ENCODE data around the gene WWC2.

WWC2 gene

DNA sequence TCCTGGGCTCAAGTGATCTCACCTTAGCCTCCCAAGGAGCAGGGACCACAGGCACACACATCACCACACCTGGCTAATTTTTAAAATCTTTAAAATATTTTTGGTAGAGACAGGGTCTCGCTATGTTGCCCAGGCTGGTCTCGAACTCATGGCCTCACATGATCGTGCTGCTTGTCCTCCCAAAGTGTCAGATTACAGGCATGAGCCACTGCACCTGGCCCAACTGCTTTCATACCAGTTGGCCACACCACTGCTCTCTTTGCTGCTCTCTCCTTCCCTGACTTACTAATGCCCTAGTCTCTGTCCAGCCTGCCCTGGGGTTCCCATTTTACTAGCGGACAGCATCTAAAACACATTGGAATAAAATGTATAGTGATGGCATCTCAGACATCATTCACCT lies 153.9 kb downstream of the WWC2 start:
- Histone ChIP-seq H3K4me3 (no peak overlapping the region), H3K36me3 (ENCODE audit: insufficient read depth, low read length) (peaks cover 33% of the 10 kb centered on the region), H3K27ac (no peak overlapping the region), H3K9me3 (ENCODE audit: low read depth, low read length) (no peaks in the 10 kb centered on the region), H3K9ac (ENCODE audit: insufficient read length) (no peak overlapping the region)
- TF ChIP-seq EZH2 (IDR thresholded peaks at IDR 0.05) (no peak), FOXP2 (optimal IDR thresholded peaks at IDR 0.05; ENCODE audit: control extremely low read depth, extremely low read length, insufficient read depth) (no peak), POLR2AphosphoS5 (IDR thresholded peaks at IDR 0.05; ENCODE audit: borderline replicate concordance, low read depth, low read length) (no peak)
- DNase-seq (ENCODE audit: low read depth, low spot score), result no peak

DNA sequence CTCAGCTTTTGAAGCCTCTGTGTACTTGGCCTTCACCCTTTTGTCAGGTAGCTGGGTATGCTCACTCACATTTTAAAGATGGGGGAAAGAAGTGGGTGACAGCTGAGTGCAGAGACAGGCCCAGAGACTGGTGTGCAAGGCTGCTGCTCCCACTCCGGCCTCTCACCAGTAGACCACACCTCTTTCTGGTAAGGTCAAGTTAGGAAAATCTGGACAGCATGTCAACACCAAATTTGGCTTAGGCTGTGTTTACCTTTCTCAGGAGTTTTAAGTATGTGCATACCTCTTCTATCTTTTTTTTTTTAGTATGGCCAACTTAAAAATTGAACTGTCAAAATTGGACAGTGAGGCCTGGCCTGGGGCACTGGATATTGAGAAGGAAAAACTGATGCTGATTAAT lies 154.4 kb downstream of the WWC2 start:
- H3K27ac ChIP-seq, result no peak overlapping the region

DNA sequence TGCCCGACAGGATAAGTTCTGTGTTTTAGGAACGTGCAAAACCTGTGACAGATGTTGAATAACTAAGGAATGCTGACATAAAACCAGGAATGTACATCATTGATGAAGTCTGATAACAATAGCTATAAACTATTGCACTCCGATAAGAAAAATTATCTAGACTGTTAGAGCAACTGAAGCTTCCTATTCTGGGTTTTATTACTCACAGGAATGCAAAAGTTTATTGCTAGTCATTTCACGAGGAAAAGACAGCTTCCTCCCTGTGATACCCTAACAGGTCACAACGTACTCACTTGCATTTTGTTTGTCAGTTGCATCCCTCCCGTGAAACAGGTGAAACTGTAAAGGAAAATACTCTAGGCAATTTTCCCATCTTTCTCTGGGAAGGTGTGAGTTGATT lies 155.1 kb downstream of the WWC2 start:
- no peak overlapping the region for H3K27ac ChIP-seq
- H3K36me3 ChIP-seq (ENCODE audit: insufficient read depth, low read length), result peaks cover 28% of the 10 kb centered on the region
- DNase-seq (ENCODE audit: low read depth, low spot score), result no peak
- no peak overlapping the region for H3K4me3 ChIP-seq
- TF ChIP-seq EZH2 (IDR thresholded peaks at IDR 0.05), result no peak
- no peak for TF ChIP-seq POLR2AphosphoS5 (IDR thresholded peaks at IDR 0.05; ENCODE audit: borderline replicate concordance, low read depth, low read length)
- no peak for TF ChIP-seq FOXP2 (optimal IDR thresholded peaks at IDR 0.05; ENCODE audit: control extremely low read depth, extremely low read length, insufficient read depth)
- H3K9me3 ChIP-seq (ENCODE audit: low read depth, low read length), result no peaks in the 10 kb centered on the region
- no peak overlapping the region for H3K9ac ChIP-seq (ENCODE audit: insufficient read length)

More for the DNA sequence above, 154.4 kb downstream of the WWC2 start:
- H3K36me3 ChIP-seq (ENCODE audit: insufficient read depth, low read length), result peaks cover 33% of the 10 kb centered on the region
- no peaks in the 10 kb centered on the region for H3K9me3 ChIP-seq (ENCODE audit: low read depth, low read length)
- no peak overlapping the region for H3K9ac ChIP-seq (ENCODE audit: insufficient read length)
- no peak overlapping the region for H3K4me3 ChIP-seq
- no peak for DNase-seq (ENCODE audit: low read depth, low spot score)
- no peak for TF ChIP-seq EZH2 (IDR thresholded peaks at IDR 0.05)
- no peak for TF ChIP-seq POLR2AphosphoS5 (IDR thresholded peaks at IDR 0.05; ENCODE audit: borderline replicate concordance, low read depth, low read length)
- TF ChIP-seq FOXP2 (optimal IDR thresholded peaks at IDR 0.05; ENCODE audit: control extremely low read depth, extremely low read length, insufficient read depth), result no peak

DNA sequence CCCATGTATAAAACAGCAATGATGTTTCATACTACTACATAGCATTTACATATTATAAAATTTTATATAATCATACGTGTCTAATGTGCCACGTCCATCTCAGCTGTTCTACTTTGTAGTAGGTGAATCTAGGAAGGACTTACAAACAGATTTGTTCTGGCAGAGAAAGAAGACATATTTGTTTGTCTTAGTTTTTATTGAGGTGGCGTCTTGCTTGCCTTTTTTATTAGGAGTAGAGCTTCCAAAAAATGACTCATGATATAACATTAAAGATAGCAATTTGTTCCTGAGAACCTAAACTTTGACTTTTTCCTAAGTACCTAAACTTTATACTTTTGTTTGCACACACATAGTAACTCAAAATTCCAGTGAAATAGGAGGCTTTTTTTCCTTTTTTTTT lies 156.4 kb downstream of the WWC2 start:
- DNase-seq (ENCODE audit: low read depth, low spot score), result no peak
- Histone ChIP-seq H3K4me3 (no peak overlapping the region), H3K9ac (ENCODE audit: insufficient read length) (no peak overlapping the region), H3K9me3 (ENCODE audit: low read depth, low read length) (no peaks in the 10 kb centered on the region), H3K27ac (no peak overlapping the region), H3K36me3 (ENCODE audit: insufficient read depth, low read length) (peaks cover 25% of the 10 kb centered on the region)
- TF ChIP-seq POLR2AphosphoS5 (IDR thresholded peaks at IDR 0.05; ENCODE audit: borderline replicate concordance, low read depth, low read length), result no peak
- TF ChIP-seq EZH2 (IDR thresholded peaks at IDR 0.05), result no peak
- no peak for TF ChIP-seq FOXP2 (optimal IDR thresholded peaks at IDR 0.05; ENCODE audit: control extremely low read depth, extremely low read length, insufficient read depth)

DNA sequence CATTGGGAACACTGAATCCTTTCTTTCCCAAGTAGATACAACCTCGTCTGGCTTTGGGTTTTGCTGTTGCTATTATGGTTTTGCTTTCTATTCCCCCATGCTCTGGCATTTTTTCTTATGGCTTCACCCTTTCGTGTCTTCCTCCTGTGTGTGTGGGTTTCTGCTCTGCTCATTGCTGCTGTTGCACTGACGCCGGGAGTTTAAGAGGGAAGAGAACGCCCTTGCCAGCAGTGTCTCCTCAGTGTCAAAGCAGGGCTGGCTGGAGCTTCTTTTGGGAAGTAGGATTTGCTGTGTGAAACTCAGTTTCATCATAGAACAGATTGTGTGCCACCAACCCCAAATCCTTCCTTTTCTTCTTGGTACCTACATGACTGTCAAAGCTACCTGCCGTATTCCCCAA lies 157.3 kb downstream of the WWC2 start:
- Histone ChIP-seq H3K36me3 (ENCODE audit: insufficient read depth, low read length) (peaks cover 26% of the 10 kb centered on the region), H3K9me3 (ENCODE audit: low read depth, low read length) (no peaks in the 10 kb centered on the region), H3K27ac (no peak overlapping the region), H3K9ac (ENCODE audit: insufficient read length) (no peak overlapping the region), H3K4me3 (no peak overlapping the region)
- TF ChIP-seq EZH2 (IDR thresholded peaks at IDR 0.05), result no peak
- no peak for TF ChIP-seq POLR2AphosphoS5 (IDR thresholded peaks at IDR 0.05; ENCODE audit: borderline replicate concordance, low read depth, low read length)
- TF ChIP-seq FOXP2 (optimal IDR thresholded peaks at IDR 0.05; ENCODE audit: control extremely low read depth, extremely low read length, insufficient read depth), result no peak
- no peak for DNase-seq (ENCODE audit: low read depth, low spot score)

DNA sequence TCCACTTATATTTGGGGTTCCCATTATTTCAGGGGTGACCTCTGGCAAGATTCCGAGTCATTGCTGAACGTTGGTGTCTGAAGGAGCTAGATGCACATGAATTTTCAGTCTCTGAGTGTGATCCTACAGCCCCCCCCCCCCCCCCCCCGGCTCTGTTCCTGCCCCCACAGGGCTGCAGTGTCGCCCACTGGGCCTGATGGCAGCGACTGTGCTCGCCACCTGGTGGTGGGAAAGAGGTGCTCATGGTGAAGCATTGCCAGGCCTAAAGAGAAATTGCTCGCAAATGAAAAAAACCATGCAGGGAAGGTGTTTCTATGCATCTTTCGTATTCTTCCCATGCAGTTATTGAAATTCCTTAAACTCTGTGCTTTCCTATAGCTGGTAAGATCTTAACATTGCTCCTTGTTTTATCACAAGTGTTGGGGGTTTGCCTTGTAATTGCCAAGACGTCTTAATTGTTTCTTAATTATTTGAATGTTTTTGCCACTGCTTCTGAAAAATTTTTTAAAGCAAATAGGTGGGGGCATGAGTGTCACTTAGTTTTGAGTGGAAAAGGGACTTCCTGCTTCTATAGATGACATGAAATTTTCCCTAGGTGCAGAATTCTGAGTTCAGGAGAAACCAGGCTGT lies 157.8 kb downstream of the WWC2 start:
- H3K27ac ChIP-seq, result no peak overlapping the region
- H3K36me3 ChIP-seq (ENCODE audit: insufficient read depth, low read length), result peaks cover 24% of the 10 kb centered on the region
- TF ChIP-seq POLR2AphosphoS5 (IDR thresholded peaks at IDR 0.05; ENCODE audit: borderline replicate concordance, low read depth, low read length) (no peak), EZH2 (IDR thresholded peaks at IDR 0.05) (no peak), FOXP2 (optimal IDR thresholded peaks at IDR 0.05; ENCODE audit: control extremely low read depth, extremely low read length, insufficient read depth) (no peak)
- H3K9me3 ChIP-seq (ENCODE audit: low read depth, low read length), result no peaks in the 10 kb centered on the region
- no peak overlapping the region for H3K4me3 ChIP-seq
- no peak for DNase-seq (ENCODE audit: low read depth, low spot score)
- H3K9ac ChIP-seq (ENCODE audit: insufficient read length), result no peak overlapping the region

DNA sequence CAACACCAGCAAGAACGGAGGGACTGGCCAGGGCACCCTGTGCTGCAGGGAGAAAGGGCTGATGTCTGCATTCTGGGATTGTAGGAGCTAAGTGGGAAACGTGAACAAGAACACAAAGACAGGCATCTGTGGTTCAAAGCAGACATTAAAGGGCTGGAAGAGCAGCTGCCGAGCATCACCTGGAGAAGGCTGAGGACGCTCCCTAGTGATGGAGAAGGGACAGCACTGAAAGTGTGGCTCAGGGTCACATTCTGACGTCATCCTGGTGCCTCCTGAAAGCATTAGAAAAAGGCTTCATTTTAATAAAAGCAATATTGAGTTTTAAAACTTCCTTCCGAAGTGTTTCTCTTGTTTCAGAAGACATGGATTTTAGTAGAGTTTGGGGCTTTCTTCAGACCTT lies 158.8 kb downstream of the WWC2 start:
- TF ChIP-seq EZH2 (IDR thresholded peaks at IDR 0.05) (no peak), POLR2AphosphoS5 (IDR thresholded peaks at IDR 0.05; ENCODE audit: borderline replicate concordance, low read depth, low read length) (no peak), FOXP2 (optimal IDR thresholded peaks at IDR 0.05; ENCODE audit: control extremely low read depth, extremely low read length, insufficient read depth) (no peak)
- Histone ChIP-seq H3K27ac (no peak overlapping the region), H3K9me3 (ENCODE audit: low read depth, low read length) (no peaks in the 10 kb centered on the region), H3K4me3 (no peak overlapping the region), H3K9ac (ENCODE audit: insufficient read length) (no peak overlapping the region), H3K36me3 (ENCODE audit: insufficient read depth, low read length) (peaks cover 21% of the 10 kb centered on the region)
- DNase-seq (ENCODE audit: low read depth, low spot score), result no peak

DNA sequence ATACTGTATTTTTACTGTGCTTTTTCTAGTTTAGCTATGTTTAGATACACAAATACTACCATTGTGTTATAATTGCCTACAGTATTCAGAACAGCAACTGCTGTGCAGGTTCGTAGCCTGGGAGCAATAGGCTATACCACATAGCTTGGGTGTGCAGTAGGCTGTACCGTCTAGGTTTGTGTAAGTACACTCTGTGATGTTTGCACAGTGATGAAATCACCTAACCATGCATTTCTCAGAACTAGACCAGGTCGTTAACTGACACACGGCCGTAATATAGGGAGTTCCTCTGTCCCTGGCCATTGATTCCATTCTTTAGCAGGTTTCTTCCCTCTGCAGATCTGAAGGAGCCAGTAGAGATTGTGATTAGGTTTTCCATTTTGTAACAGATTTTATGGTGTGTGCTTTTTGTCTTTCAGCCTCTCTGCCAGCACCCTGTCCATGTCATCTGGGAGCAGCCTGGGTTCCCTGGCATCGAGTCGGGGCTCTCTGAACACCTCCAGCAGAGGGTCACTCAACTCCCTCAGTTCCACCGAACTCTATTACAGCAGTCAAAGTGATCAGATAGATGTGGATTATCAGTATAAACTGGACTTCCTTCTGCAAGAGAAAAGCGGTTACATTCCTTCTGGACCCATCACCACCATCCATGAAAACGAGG lies 161.6 kb downstream of the WWC2 start:
- no peak for DNase-seq (ENCODE audit: low read depth, low spot score)
- TF ChIP-seq FOXP2 (optimal IDR thresholded peaks at IDR 0.05; ENCODE audit: control extremely low read depth, extremely low read length, insufficient read depth) (no peak), POLR2AphosphoS5 (IDR thresholded peaks at IDR 0.05; ENCODE audit: borderline replicate concordance, low read depth, low read length) (no peak), EZH2 (IDR thresholded peaks at IDR 0.05) (no peak)
- Histone ChIP-seq H3K4me3 (no peak overlapping the region), H3K36me3 (ENCODE audit: insufficient read depth, low read length) (peaks cover 16% of the 10 kb centered on the region), H3K9ac (ENCODE audit: insufficient read length) (no peak overlapping the region), H3K9me3 (ENCODE audit: low read depth, low read length) (no peaks in the 10 kb centered on the region), H3K27ac (no peak overlapping the region)
